OCI-M2 (cell line): Measurements from ENCODE around the gene XRRA1.
"Not testable (repeated sequence)": the region's sequence is repeated elsewhere in the genome, so short reads cannot be mapped to it uniquely, and the experiment has no call there.

Source experiments
- DNase-seq: peaks from one replicate; lab custom pipeline; 2025; ENCODE audit not compliant: unreplicated experiment; lab: John Stamatoyannopoulos, UW

XRRA1 gene, protein sequence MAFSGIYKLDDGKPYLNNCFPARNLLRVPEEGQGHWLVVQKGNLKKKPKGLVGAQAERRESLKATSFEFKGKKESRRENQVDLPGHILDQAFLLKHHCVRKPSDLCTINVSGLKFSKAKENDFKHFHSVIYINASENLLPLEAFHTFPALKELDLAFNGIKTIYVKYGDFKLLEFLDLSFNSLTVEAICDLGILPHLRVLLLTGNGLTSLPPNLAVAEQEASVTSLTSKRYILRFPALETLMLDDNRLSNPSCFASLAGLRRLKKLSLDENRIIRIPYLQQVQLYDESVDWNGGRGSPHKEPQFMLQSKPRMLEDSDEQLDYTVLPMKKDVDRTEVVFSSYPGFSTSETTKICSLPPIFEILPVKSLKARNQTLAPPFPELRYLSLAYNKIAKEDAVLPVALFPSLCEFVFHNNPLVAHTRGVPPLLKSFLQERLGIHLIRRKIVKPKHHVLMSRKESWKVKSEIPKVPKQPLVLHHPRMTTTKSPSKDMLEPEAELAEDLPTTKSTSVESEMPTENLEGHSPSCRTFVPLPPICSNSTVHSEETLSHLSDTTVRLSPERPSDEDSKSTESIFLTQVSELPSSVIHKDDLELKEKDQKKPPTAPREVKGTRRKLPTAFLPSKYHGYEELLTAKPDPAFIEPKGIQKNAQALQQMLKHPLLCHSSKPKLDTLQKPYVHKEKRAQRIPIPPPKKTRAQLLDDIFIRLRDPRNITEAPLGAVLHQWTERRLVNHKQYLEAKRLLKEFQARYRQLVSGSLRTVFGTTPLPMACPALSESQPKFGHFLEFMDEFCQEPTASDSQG

DNA sequence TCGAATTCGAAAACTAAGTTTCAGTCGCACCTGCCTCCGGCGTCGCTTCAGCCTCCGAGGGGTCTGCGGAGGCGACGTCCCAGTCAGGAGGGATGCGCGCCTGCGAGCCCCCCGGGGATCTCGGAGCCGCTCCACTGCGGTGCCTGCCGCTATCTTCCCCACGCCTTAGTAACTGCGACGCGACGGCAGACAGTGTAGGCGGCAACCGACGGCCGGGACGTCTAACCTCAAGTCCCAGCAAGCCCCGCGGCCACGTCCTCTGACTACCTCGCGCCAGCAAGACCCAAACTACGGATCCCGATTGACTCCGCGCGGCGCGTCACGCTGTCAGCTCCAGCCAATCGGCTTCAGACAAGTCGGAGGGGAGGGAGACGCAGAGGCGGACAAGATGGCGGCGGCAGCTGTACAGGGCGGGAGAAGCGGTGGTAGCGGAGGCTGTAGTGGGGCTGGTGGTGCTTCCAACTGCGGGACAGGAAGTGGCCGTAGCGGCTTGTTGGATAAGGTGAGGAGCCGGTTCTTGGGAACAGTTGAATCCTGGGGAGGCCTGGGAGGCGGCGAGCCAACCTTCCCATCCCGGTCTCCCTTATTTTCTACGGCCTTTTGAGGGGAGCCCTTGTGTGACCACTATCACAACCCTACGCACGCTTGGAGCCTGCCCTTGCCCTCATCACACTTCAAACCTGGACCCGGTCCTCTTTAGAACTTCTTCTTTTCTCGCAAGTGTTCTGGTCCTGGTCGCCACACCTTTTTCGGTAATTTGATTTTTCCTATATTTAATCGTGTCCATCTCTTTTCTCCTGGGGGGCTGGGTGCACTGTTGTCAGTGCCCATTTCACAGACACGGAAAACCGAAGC lies at the start of gene XRRA1, which contains the start of gene SPCS2:
Gene XRRA1, minus strand, starts transcription at position 194 of the 855 bp plus-strand sequence. CDS start 8,213 bp downstream, outside the sequence.
Gene SPCS2, plus strand, starts transcription at position 369 of the 855 bp plus-strand sequence. Its CDS starts 20 bp downstream, at position 389.
- DNase-seq, result peak; percentile 53

DNA sequence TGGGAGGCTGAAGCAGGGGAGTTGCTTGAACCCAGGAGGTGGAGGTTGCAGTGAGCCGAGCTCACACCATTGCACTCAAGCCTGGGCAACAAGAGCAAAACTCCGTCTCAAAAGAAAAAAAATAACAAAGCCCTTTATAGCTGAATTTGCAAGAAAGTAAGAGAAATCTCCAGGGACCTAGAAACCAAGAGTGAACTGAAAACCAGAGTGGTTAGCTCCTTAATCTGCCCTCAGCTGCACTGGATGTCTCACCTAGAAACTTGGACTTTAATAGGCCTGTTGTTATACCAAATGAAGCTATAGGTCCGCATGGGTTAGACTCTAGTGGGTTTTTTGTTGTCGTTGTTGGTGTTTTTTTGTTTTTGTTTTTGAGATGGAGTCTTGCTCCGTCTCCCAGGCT lies 44.0 kb upstream of the XRRA1 start:
- no peak for DNase-seq

DNA sequence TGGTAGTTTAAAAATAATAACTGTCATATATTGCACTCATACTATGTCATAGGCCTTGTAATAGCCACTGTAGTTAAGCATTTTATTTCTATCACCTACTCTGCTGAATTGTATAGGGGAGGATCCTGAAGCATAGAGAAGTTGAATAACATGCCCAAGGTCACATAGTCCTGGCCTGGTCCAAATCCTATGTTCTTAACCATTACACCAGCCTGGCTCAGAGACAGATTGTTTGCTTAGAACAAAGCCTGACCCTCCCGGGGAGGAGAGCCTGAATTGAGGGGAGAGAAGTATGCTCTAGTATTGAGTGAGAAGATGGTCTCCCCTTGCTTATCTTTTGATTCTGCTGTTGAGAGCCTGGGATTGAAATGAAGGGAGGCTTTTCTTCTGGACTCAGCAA lies 42.0 kb upstream of the XRRA1 start:
- DNase-seq, result no peak

DNA sequence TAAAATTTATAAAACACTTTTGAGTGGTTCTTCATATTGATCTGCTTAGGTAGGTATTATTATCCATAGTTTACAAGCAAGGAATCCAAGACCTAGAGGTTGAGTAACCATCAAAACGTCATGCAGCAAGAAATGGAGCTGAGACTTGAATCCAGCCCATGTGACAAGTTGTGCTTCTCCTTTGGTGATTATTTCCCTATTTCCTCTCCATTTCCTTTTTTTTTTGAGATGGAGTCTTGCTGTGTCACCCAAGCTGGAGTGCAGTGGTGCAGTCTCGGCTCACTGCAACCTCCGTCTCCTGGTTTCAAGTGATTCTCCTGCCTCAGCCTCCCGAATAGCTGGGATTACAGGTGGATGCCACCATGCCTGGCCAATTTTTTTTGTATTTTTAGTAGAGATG lies 41.3 kb upstream of the XRRA1 start:
- DNase-seq, result not testable (repeated sequence)

DNA sequence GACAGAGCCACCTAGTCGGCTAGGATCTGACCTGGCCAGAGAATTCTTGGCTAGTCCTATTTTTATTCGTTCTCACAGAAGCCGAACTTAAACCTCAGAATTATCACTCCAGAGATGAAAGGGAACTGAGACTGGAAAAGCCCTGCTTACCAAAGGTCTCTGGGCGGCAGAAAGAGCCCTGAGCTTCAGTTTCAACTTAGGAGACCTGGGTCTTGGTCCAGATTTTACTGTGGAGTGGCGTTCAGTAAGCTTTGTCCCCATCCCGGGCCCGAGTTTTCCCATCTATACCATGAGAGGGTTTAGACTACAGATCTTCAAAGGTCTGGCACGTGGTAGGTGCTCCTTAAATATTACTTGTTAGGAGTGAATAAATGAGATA lies 40.4 kb upstream of the XRRA1 start:
- no peak for DNase-seq

DNA sequence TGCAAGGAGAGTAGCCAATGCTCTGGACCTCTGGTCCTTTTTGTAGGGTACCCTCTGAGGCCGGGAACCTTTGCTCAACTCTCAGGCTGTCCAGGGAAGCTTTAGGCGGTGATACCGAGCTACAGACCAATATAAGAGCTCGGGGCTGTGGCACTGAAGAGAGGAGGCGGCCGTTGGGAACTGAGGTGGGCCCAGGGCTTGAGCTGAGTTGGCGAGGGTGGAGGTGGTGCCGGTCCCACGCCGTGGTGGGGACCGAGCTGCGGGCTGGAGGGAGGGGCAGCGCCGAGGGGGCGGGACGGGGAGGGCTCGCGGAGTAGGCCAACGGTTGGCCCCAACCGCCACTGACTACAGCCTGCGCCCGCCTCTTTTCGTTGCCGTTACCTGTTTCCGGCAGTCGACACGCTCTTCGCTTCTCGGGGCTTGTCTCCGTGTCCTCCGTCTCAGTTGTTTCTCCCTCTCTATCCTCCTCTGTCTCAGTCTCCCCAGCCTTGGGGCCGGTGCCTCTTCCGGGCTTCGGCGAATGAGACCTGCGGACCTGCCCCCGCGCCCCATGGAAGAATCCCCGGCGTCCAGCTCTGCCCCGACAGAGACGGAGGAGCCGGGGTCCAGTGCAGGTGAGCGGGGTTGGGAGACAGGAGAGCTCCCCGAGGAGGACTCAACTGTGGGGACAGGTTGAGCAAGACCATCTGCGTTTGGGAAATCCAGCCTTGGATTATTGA lies 39.8 kb upstream of the XRRA1 start, which contains the start of gene NEU3:
Gene NEU3, plus strand, starts transcription at position 393 of the 719 bp plus-strand sequence. Its CDS starts 128 bp downstream, at position 521.
- peak; percentile 41 for DNase-seq

DNA sequence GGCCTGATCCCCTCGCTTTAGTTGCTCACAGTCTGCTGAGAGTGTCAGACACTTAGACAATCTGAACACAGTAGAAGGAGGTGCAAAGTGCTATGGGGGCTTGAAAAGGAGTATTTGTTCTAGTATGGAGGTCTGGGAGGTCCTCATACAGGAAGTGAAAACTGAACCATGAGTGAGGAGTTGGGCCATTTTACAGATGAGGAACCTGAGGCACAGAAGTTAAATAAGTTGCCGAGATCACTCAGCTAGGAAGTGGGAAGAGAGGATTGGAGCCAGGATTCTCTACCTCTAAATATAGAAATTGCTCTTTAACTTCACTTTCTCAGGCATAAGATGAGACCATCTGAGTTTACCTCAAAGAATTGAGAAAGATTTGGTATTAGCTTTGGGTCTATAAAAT lies 35.8 kb upstream of the XRRA1 start:
- DNase-seq, result no peak

DNA sequence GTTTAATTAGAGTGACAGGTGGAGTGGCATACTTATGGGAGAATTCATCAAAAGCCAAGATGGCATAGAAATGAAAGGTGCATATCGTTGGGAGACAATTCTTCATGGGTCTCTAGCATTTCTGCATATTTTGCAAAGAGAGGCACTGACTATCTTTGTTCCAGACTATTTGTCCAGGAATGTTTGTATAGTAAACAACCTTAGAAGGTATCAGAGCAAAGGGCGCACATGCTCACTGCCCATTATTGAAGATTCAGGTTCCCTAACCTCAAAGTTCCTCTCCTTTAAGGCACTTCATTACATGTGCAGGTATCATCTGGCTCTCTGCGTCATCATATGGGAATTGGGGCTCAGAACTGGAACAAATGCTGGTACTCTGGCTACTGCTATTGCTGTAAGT lies 35.2 kb upstream of the XRRA1 start:
- no peak for DNase-seq

DNA sequence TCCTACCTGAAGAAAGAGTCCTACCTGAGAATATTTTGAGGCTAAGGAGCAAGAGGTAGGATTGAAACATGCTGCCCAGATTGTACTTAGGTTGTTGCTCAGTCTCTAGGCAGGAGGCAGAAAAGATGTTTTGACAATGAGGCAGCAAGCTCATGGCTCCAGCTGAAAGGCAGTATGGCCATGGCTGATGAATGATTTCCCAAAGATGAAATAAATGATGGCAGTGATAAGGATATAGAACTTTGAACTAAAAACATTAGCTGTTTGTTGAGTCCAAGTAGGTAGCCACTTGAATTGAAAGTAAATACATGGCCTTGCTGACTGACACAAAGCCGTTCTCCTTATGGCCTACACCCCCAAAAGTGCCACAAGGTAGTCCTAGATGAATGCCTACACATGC lies 33.0 kb upstream of the XRRA1 start:
- no peak for DNase-seq

DNA sequence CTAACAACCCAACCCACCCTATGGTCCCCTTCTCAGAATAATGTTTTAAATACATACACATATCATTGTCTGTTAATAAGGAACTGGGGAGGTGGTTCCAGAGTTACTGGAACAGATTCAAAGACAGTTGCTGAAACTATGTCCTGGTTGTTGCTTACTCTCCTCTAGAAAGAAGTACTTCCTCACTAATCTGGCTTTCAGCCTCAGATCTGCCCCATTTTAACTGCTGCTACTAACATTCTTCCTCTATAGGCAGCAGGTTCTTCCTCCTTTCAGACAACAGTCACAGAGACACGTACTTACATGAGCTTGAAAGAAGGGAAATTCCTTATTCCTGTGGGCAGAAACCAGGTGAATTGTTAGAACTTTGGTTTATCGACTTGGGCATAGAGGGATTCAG lies 31.7 kb upstream of the XRRA1 start:
- no peak for DNase-seq

DNA sequence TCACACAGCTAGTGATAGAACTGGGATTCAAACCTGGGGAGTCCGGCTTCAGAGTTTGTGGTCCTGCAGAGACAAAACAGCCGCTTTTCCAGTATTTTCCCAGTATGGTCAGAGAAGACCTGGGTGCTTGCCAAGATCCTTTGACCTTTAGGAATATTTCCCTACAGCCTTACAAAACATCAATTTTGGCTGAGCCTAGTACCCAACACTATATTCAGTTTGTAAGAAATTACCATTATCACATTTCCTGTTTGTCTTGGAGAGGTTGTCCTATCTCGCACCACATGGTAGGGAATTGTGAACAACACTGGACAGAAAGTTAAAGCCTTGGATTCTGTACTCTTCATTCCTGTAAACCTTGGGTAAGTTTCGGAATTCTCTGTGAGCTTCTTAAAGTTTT lies 29.1 kb upstream of the XRRA1 start:
- no peak for DNase-seq

DNA sequence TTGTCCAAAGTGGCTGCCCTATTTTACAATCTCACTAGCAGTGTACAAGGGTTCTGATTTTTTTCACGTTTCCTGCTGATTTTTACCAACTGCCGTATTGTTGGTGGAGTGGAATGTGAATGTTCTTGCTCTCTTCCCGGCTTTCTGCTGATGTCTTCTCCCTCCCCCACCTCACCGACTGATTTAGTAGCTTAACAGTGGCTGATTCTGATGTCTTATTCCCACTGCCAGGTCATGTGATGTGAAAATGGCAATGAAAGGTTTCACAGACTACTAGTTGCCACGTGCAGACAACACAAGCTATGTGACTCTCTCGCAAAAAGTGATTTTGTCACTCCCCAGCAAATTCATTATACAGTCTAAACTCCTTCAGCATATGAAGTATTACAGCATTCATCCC lies 22.5 kb upstream of the XRRA1 start:
- no peak for DNase-seq

DNA sequence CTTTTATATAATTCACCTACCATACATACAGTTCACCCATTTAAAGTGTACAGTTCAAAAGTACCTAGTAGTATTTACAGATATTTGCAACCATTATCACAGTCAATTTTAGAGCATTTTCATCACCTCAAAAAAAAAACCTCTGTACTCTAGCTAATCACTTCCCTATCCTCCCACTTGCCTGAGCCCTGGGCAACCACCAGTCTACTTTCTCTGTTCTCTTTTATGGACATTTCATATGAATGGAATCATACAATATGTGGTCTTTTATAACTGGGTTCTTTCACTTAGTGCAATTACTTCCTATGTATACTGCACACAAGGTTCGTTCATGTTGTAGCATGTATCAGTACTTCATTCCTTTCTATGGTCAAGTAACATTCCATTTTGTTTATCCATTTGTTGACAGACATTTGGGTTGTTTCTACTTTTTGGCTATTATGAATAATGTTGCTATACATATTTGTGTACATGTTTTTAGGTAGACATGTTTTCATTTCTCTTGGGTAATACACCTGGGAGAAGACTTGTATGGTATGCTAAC lies 22.0 kb upstream of the XRRA1 start:
- no peak for DNase-seq

DNA sequence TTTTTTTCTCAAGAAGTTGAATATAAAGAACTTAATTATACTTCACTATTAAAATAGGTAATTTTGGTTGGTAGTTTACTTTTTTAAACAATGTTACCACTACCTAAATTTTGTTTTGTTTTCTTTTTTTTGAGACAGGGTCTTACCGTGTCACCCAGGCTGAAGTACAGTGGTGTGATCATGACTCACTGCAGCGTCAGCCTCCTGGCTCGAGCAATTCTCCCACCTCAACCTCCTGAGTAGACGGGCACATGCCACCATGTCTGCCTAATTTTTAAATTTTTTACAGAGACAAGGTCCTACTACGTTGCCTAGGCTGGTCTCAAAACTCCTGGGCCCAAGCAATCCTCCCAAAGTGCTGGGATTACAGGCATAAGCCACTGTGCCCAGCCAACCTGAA lies 17.8 kb upstream of the XRRA1 start:
- DNase-seq, result no peak

DNA sequence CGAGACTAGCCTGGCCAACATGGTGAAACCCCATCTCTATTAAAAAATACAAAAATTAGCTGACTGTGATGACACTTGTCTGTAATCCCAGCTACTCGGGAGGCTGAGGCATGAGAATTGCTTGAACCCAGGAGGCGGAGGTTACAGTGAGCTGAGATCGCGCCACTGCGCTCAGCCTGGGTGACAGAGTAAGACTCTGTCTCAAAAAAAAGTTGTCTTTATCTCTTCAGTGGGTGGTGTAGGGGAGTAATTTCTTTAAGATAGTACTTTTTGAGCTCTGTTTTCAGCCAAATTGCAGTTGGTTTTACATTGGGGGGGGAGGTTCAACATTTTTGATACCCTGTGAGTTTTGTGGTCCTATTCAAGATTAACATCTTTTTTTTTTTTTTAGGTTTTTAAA lies 11.2 kb upstream of the XRRA1 start:
- not testable (repeated sequence) for DNase-seq

DNA sequence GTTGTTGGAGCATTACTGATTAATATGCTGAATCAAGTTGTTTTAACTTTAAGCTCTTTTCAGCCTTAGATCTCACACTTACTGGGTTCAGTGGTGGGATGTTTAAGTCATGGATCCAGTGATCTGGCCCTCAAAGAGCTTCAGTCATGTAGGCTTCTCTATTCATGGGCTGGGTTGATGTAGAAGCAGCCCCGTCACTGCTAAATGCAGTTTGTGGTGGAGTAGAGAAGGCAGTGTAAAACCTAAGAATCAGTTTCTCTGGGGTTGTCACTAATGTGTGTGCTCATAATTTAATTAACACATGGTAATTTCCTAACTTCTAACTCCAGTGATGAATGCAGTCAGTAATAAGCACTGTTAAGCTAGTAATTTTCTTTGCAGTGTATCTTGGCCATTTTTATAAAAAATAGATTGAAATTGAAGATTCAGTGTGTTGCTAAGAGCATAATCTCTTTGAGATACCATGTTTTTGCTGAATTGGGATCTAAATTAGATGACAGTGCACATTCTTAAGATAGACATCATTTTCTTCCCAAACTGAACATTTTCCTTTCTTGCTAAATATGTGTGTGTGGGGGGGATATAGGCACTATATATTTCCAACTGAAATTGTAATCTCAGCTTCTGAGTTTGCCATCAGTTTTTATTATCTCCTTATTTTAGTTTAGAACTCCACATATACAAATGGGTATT lies 9.2 kb upstream of the XRRA1 start:
- DNase-seq, result no peak

DNA sequence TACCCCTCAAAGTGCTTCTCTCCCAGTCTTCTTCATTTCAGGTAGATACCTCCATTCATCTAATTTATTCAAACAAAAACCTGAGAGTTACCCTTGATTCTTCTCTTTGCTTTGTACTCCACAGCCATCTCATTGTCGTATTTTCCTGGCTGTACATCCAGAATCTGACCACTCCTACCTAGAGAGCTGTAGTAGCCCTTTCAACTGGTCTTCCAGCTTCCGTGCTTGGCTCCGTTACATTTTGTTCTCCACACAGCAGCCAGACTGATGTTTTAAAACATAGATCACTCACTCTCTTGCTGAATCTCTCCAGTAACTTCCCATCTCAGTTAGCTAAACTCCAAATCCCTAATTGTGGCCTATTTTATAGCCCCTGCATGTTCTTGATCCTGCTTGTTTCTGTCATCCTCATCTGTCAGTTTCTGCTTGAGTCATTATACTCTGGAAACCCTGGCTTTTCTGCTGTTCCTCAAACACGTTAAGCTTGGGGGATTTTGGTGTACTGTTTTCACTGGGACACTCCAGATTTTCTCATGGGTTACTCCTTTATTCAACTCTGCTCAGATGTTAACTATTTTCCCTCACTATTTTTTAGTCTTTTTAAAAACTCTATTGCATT lies 7.6 kb upstream of the XRRA1 start:
- DNase-seq, result no peak

DNA sequence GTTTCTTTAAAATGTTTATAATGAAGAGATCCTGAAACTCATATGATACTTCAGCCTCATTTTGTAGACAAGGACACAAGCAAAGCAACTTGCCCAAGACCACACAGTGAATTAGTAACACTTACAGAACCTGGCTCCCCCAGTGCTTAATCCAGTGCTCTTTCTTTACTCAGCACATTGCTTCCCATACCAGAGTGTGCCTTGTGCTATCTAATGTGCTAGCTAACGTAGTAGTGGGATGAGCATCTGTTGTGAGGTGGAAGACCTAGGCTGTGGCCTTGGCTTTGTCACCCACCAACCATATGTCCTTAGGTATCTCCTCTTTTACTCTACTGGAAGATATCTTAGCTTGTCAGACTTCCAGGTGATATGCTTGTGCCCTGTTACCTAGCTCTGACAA lies 5.3 kb upstream of the XRRA1 start:
- DNase-seq, result no peak

DNA sequence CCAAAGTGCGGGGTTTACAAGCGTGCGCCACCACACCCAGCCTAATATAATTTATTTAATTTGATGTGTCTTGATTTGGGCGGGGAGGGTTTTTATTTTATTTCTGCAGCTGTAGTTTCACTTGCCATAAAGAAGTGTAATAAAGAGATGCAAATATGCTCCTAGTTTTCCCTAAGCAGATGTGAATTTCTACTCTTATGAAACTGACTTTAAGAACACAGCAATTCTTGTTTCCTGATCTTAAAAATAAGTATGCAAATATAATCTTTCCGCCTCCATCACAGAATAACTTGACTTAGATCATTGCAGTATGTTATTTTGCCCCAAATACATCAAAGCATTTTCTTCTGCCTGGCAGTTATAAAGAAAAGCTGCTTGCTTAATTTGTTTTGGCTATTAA lies 4.6 kb upstream of the XRRA1 start:
- DNase-seq, result no peak
